Measurements from ENCODE around the gene BAG3. TPM values are rescaled to one million over a fixed set of nuclear protein-coding genes. Genes with fewer than 3 reads are reported as not detected.
"Not testable (repeated sequence)": the region's sequence is repeated elsewhere in the genome, so short reads cannot be mapped to it uniquely, and the experiment has no call there.

The BAG3 gene
- 8.5 and 14.6 TPM in 2 replicates for total RNA-seq (2014; rRNA removed; shearing (Covaris generic))

DNA sequence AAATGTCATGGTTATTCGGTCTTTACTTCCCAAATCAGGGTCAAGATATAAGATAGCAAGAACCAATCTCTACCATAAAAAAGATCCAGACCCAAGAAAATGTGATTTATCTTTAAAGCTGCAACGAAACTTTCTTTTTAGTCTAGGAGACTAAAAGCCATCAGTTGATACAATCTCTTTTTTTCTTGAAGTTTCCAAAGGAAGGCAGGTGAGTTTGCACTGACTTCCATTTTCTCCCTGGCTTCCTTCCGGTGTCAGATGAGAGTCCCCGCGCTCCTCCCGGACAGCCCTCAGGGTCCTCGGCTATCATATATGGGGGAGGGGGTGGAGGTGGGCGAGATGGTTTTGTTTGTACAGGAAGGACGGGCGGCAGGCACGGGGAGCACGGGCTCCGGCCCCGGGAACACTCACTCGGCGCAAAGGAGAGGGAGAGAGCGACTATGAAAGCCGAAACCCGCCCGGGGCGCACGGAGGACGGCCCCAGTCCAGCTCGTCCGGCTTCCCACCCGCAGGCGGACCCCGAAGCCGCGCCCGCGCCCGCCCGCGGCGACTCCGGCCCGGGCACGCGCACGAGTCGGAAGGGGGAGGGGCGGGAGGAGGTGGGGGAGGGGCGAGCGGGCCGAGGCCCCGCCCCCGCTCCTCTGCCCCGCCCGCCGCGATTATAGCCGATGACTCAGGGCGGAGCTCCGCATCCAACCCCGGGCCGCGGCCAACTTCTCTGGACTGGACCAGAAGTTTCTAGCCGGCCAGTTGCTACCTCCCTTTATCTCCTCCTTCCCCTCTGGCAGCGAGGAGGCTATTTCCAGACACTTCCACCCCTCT, at the start of gene BAG3:
BAG3 (plus strand) TSS at position 689 of the 822 bp plus-strand sequence. CDS start 296 bp downstream, outside the sequence.
- DNase-seq (ENCODE audit: low spot score): peak; percentile 88

DNA sequence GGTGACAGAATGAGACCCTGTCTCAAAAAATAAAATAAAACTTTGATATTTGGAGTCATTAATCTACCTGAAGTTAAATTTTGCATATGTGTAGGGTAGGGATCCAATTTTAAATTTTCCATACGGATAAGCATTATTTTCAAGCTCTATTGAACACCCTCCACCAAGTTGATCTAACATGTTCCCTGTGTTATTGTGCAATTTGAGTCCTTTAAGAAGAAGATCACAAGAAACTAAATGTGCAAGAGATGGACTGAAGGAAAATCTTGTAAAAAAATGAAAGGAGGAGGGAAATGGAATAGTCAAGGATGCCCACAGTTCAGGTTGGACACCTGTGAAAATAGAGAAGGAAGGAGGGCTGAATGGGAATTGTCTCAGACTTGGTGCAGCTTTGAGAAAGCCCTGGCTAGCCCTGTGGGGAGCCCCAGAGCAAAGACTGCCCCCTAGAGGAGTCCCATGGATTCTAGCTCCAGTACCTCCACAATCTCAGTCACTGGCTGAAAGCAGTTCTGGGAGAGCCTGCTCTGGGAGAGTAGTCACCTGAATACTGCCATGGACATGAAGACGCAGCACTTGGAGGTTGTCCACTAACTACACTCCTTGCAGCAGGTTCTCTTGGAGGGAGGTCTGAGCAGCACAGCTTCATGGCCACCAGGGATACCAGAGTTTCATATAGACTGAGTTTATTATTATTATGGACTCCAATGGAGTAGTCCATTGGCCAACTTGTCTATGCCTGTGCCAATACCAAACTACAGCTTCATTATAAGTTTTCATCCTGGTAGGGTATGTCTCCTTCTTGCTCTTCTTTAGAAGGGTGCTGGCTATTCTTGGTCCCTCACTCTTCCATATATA, 48.7 kb upstream of the BAG3 start:
- no peak for DNase-seq (ENCODE audit: low spot score)
- in situ Hi-C loops (cut with HindIII; ENCODE audit: low sequenced_read_pairs): no loop called here

More for the DNA sequence above, at the start of gene BAG3:
- in situ Hi-C loops (cut with HindIII; ENCODE audit: low sequenced_read_pairs): no loop called here

DNA sequence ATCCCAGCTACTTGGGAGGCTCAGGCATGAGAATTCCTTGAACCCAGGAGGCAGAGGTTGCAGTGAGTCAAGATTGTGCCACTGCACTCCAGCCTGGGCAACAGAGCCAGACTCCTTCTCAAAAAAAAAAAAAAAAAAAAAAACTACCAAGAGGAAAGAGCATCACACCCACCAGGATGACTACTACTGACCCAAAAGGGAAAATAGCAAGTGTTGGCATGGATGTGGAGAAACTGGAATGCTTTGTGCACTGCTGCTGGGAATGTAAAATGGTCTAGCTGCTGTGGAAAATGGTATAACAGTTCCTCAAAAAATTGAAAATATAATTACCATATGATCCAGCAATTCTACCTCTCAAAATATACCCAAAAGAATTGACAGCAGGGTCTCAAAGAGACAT, 46.7 kb upstream of the BAG3 start:
- in situ Hi-C loops (cut with HindIII; ENCODE audit: low sequenced_read_pairs): no loop called here
- no peak for DNase-seq (ENCODE audit: low spot score)

DNA sequence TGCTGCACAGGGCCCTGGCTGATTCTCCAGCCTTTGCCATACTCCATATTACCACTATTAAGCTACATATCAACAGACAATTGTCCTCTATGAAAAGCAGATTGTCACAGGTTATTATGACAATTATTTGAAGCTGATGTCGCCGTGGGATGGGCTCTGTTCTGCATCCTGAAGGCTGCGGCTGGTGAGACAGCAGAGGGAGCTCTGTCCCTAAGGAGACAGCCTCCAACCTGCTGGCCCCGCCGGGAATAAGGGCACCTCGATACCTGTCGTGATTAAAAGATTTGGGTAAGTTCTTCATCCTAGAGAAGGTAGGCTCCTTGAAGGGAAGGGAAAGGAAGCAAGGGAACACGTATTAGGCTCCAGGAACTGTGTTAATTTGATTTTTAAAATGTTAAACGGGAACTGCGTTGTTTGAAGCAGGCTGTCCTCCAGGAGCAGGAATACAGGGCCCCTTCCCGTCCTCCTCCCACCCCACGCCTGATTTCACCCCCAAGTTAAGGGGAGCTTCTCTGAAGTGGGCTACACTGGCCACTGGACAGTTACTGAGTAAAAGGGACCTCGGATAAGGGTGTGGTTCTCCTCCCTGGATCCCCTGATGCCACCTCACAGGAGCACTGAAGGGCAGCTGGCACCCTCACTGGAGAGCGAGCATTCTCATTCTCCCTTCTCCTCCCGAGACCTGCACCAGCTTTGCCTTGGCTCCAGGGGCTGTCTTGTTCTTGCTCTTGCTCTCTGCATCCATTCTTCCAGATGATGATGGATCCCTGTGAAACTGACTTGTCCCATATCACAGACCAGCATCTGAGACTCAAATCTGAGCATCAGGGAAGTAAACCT, 42.6 kb upstream of the BAG3 start:
- in situ Hi-C loops (cut with HindIII; ENCODE audit: low sequenced_read_pairs): no loop called here
- DNase-seq (ENCODE audit: low spot score): peak; percentile 86

DNA sequence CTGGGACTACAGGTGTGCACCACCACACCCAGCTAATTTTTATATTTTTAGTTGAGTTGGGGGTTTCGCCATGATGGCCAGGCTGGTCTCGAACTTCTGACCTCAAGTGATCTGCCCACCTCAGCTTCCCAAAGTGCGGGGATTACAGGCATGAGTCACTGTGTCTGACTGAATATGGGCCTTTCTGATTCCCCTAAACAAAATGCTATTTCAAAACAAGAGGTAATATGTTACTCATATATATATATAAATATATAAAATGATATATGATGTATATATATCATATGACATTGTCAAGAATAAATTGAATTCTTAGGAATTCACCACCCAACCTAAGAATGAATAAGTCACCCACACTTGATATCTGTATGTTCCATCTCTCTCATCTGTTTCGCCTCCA, 41.7 kb upstream of the BAG3 start:
- DNase-seq (ENCODE audit: low spot score): no peak
- in situ Hi-C loops (cut with HindIII; ENCODE audit: low sequenced_read_pairs): no loop called here

DNA sequence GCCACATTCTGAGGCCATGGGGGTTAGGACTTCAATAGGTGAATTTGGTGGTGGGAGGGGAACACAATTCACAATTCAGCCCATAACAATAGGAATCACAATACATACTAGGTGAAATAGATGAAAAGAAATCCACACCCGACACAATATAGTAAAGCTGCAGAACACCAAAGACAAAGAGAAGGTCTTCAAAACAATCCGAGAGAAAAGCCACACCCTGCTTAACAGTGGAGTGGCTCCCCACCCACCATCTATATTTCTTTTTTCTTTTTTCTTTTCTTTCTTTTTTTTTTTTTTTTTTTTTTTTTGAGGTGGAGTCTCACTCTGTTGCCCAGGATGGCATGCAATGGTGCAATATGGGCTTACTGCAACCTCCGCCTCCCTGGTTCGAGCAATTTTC, 39.7 kb upstream of the BAG3 start:
- no peak for DNase-seq (ENCODE audit: low spot score)
- in situ Hi-C loops (cut with HindIII; ENCODE audit: low sequenced_read_pairs): no loop called here

DNA sequence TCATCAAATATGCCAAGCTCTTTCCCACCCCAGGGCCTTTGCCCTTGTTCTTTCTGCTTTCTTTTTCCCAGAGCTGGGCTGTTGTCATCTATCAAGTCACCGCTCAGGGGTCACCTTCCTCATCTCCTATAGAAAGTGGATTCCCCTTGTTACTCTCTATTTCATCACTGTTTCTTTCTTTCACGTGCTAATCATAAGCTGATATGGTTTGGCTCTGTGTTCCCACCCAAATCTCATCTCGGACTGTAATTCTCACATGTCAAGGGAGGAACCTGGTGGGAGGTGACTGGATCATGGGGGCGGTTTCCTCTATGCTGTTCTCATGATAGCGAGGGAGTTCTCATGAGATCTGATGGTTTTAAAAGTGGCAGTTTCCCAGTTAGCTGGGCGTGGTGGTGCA, 37.4 kb upstream of the BAG3 start:
- in situ Hi-C loops (cut with HindIII; ENCODE audit: low sequenced_read_pairs): no loop called here
- DNase-seq (ENCODE audit: low spot score): no peak

DNA sequence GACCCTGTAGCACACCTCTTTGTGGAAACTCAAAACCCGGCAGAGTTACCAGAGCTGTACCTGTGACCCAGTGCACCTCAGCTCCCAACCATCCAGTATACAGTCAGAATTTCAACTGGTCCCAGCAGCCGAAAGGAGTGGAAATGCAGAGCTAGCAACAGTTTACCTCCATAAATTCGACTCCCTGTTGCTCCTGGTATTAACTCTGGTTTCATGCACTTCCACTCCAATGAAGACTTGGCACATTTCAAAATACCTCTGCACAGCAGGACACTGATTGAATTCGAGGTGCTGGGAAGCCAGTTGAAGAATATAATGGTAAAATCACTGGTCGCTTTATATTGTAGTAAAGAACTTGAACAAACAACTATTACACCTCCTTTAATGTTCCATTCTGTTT, 36.5 kb upstream of the BAG3 start:
- DNase-seq (ENCODE audit: low spot score): peak; percentile 30
- in situ Hi-C loops (cut with HindIII; ENCODE audit: low sequenced_read_pairs): no loop called here

DNA sequence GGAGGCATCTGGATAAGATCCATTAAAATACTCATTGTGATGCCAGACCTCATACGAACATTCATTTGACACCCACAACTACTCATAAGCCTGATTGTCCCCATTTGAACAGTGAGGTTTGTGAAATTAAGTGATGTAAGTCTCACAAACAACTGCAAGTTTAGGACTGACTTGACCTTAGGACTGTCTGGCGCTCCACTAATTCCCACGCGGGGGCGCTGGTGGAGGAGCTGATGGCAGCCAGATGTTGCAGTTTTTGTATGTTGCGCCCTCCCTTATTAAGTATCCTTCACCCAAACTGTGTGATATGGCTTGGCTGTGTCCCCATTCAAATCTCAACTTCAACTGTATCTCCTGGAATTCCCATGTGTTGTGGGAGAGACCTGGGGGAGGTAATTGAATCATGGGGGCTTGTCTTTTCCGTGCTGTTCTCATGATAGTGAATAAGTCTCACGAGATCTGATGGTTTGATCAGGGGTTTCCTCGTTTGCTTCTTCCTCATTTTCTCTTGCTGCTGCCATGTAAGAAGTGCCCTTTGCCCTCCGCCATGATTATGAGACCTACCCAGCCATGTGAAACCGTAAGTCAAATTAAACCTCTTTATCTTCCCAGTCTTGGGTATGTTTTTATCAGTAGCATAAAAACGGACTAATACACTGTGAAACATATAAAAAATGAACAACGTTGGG, 34.2 kb upstream of the BAG3 start:
- in situ Hi-C loops (cut with HindIII; ENCODE audit: low sequenced_read_pairs): no loop called here
- DNase-seq (ENCODE audit: low spot score): no peak

DNA sequence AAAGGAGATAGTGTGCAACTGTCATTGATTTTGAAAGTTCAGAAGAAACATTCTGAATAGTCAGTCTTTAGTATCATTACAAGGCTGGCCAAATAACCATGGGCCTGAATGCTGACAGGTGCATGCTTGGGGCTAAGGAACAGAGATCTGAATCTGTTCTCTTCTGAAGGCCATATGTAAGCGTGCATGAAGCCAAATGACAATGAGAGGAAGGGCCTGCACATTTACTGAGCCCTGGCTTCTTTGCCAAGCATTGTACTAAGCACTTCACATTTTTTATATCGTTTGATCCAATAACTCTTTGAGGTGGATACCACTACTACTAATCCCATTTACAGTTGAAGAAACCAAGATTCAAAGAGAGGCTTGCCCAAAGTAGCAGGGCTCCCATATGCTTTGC, 32.0 kb upstream of the BAG3 start:
- in situ Hi-C loops (cut with HindIII; ENCODE audit: low sequenced_read_pairs): no loop called here
- DNase-seq (ENCODE audit: low spot score): peak; percentile 92

DNA sequence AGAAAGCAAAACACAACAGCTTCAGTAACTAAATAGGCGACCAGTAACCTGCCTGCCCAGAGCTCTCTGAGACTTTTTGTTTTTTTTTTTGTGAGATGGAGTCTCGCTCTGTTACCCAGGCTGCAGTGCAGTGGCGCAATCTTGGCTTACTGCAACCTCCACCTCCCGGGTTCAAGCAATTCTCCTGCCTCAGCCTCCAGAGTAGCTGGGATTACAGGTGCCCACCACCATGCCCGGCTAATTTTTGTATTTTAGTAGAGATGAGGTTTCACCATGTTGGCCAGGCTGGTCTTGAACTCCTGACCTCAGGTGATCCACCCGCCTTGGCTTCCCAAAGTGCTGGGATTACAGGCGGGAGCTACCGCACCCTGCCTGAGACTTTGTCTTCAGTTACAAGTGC, 31.4 kb upstream of the BAG3 start:
- in situ Hi-C loops (cut with HindIII; ENCODE audit: low sequenced_read_pairs); DNase-seq (ENCODE audit: low spot score): not testable (repeated sequence)

DNA sequence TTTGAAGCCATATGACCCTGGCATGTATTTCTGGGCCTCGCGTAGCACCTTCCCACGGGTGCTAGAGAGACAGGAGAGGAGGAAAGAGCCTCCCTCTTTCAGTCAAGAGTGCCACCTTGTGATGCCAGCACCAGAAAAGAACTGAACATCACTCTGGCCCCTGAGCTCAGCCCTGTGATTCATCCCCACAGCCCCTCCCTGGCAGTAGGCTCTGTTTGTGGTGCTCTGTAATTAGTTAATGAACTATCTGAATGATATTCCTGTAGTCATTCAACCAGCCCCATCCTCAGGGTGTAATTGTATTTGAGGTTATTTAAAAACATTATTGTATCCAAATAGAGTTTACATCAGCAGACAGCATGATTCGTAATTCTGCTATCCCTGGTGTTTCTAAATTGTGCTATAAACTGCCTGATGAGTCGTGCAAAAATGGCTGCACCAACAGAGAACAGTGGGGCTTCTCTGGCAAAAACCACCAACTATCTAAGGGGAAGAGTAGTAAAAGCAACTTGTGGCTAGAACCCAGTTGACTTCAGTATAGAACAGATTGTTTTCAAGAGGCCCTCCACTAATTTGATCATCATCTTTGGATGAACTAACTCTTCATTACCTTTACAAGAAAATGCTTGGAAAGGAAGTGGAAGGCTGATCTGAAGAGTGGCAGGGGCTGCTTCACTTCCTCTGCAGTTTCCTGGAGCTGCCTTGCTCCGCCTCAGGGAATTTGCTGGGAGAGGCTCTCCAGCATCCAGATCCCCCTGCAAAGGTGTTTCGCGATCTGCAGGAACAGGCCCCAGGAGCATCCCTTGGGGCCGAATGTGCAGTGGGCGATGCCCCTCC, 30.7 kb upstream of the BAG3 start:
- in situ Hi-C loops (cut with HindIII; ENCODE audit: low sequenced_read_pairs): no loop called here
- peak; percentile 35 for DNase-seq (ENCODE audit: low spot score)

DNA sequence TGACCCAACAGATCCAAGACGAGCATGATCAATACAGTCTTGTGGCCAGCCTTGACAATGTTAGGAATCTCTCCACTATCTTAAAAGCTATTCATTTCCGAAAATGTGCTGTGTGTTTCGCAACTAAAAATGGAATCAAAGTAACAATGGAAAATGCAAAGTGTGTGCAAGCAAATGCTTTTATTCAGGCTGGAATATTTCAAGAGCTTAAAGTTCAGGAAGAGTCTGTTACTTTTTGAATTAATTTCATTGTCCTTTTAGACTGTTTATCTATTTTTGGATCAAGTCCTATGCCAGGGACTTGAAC, 30.1 kb upstream of the BAG3 start:
- no peak for DNase-seq (ENCODE audit: low spot score)
- in situ Hi-C loops (cut with HindIII; ENCODE audit: low sequenced_read_pairs): no loop called here

DNA sequence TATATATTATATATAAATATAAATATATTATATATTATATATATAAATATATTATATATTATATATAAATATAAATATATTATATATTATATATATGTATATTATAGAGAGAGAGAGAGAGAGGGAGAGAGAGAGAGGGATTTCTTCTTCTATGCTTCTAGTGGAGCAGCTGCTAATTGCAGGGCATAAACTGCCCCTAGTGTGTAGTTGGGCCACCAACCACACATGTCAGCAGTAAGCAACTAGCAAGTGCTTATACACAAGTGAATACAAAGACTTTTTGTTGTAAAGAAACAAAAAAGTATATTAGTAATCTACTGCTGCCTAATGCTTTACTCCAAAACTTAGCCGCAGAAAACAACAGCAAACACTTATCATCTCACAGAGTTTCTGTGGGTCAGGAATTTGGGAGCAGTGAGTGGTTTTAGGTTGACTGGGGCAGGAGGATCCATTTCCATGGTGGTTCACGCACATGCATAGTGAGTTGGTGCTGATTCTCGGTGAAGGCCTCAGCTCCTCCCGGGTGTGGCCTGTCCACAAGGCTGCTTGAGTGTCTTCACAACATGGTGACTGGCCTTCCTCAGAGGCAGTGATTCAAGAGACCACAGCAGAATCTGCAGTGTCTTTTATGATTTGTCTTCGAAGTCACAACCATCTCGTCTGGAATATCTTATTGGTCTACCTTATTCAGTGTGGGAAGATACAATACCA, 25.5 kb upstream of the BAG3 start:
- DNase-seq (ENCODE audit: low spot score): no peak
- in situ Hi-C loops (cut with HindIII; ENCODE audit: low sequenced_read_pairs): no loop called here

DNA sequence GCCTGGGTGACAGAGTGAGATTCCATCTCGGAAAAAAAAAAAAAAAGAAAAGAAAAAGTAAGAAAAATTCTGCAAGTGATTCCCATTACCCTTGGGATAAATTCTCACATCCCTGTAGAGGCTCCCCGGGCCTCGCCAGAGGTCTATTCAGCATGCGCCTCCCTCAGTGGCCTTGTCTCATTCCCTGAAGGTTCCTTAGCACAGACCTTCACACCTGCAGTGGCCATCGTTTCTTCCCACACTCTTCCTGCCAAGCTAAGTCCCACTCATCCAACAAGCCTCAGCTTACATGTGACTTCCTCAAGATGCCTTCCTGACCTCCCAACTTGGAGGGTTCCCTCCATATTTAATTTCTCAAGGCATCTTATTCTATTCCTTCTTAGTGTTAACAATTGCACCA, 20.9 kb upstream of the BAG3 start:
- no peak for DNase-seq (ENCODE audit: low spot score)
- in situ Hi-C loops (cut with HindIII; ENCODE audit: low sequenced_read_pairs): no loop called here

DNA sequence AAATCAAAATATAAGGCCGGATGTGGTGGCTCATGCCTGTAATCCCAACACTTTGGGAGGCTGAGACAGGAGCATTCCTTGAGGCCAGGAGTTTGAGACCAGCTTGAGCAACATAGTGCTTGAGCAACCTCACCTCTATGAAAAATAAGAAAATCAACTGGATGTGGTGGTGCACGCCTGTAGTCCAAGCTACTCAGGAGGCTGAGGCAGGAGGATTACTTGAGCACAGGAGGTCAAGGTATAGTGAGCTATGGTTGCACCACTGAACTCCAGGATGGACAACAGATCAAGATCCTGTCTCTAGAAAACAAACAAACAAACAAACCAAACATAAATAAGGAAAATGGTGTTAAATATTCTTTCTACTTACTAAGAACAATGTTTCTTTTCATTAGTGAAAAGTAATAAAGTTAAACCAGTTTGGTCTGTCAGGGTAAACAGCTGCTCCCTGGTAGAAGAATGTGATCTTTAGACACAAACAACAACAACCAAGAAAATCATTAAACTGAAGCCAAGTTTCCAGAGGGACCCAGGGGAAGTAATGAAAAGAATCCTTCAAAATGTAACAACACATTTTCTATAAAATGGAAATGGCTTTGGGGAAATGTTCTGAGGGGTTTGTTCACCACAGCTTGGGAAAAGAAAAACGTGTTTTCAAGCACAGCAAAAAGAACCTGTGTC, 17.5 kb upstream of the BAG3 start:
- peak; percentile 23 for DNase-seq (ENCODE audit: low spot score)
- in situ Hi-C loops (cut with HindIII; ENCODE audit: low sequenced_read_pairs): no loop called here

DNA sequence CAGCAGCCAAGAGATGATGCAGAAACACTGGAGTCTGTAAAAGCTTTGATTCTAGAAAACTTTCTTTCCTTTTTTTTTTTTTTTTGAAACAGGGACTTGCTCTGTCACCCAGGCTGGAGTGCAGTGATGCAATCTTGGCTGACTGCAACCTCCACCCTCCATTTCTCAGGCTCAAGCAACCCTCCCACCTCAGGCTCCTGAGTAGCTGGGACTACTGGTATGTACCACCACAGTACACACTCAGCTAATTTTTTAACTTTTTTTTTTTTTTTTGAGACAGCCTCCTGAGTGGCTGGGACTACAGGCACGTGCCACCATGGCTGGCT, 17.0 kb upstream of the BAG3 start:
- in situ Hi-C loops (cut with HindIII; ENCODE audit: low sequenced_read_pairs): no loop called here
- DNase-seq (ENCODE audit: low spot score): no peak

Measured in G401 (cell line).